Smooth muscle cell of bladder (primary cell): ENCODE measurements around the gene ZFP36L2. TPM values are rescaled to one million over a fixed set of nuclear protein-coding genes. Genes with fewer than 3 reads are reported as not detected.

Experiments used
- total RNA-seq: library from RNA; depleted of rRNA; stranded (reverse); fragments of >200 nt; gene quantifications from 2 replicates; pipeline ENCODE4 v1.2.3, GENCODE V29; 2014

ZFP36L2 gene, protein sequence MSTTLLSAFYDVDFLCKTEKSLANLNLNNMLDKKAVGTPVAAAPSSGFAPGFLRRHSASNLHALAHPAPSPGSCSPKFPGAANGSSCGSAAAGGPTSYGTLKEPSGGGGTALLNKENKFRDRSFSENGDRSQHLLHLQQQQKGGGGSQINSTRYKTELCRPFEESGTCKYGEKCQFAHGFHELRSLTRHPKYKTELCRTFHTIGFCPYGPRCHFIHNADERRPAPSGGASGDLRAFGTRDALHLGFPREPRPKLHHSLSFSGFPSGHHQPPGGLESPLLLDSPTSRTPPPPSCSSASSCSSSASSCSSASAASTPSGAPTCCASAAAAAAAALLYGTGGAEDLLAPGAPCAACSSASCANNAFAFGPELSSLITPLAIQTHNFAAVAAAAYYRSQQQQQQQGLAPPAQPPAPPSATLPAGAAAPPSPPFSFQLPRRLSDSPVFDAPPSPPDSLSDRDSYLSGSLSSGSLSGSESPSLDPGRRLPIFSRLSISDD
- 4.3 and 5.5 TPM in 2 replicates for total RNA-seq

DNA sequence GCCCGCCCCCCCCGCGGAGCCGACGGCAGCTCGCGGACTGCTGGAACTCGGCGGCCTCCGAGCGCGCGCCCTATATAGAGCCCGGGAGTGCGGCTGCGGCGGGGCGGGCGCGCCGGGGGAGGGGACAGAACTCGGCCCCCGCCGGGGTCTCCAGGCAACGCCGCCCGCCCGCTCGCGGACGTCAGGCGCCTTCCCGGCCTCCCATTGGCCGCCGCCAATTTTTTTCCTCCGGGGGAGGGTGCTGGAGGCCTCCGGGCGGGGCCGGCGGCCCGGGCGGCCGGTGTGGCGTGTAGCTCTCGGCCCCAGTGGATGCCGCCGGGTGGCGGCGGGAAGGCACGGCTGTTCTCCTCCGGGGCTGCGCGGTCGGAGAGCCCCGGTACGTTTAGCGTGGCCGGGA, at the start of gene ZFP36L2:
ZFP36L2 (minus strand) TSS at position 49 of the 397 bp plus-strand sequence. CDS start 291 bp downstream, outside the sequence.

